SKM-1 treated with dmso at 0.1 percent for 144 hours (cell line): ENCODE data around the gene GRAMD2B.
"Not testable (repeated sequence)": the region's sequence is repeated elsewhere in the genome, so short reads cannot be mapped to it uniquely, and the experiment has no call there.

Source experiments
- DNase-seq: peaks from one replicate; lab custom pipeline; 2025; ENCODE audit not compliant: unreplicated experiment; lab: John Stamatoyannopoulos, UW

GRAMD2B gene, protein sequence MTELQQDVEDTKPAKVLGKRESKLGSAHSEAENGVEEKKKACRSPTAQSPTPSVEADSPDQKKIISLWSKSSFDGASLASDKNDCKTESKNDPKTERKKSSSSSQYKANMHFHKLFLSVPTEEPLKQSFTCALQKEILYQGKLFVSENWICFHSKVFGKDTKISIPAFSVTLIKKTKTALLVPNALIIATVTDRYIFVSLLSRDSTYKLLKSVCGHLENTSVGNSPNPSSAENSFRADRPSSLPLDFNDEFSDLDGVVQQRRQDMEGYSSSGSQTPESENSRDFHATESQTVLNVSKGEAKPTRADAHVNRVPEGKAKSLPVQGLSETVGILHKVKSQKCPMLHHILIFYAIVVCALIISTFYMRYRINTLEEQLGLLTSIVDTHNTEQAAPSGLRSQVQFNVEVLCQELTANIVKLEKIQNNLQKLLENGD

GRCh38 chr5:126422994-126423788, at the start of gene GRAMD2B:
GRAMD2B (plus strand) TSS chr5:126423409; CDS start chr5:126423607, 198 bp downstream.
- DNase-seq = peak; percentile 66

DNA sequence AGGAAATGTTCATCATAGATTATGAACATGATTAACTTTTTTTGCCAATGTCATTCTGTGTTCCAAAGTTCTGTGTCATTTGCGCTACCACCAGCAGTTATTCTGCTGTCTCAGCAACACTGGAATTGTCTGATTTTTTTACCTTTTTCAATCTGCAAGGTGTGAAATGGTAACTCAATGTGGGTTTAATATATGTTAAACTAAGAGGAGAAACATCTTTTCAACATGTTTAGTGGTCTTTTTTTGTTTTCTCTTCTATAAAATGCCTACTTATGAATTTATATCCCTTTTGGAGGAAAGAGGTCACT, 49.1 kb upstream of the GRAMD2B start:
- DNase-seq = no peak

DNA sequence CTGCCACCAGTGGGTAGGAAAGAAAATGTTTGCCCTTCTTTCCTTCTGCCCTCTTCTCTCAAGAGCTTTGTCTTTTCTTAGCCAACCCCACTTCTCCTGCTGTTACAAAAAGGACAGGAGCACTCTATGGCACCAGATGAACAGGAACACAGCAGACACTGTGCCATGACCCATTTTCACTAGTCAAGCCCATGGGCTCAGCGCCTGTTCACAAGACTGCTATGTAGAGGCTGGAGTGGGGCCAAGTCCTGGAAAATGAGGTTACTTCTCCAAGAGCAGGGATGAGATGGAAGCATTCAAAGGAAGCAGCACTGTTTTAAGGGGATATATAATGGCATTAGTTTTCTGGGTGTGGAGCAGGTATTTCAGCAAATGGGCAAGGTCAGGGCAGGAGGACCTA, 46.8 kb upstream of the GRAMD2B start:
- DNase-seq = no peak

GRCh38 chr5:126377424-126377823, 45.8 kb upstream of the GRAMD2B start:
- no peak for DNase-seq

DNA sequence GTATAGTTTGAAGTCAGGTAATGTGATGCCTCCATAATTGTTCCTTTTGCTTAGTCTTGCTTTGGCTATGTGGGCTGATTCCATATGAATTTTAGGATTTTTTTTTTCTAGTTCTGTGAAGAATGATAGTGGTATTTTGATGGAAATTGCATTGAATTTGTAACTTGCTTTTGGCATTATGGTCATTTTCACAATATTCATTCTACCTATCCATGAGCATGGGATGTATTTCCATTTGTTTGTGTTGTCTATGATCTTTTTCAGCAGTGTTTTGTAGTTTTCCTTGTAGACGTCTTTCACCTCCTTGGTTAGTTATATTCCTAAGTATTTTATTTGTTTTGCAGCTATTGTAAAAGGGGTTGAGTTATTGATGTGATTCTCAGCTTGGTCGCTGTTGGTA, 42.9 kb upstream of the GRAMD2B start:
- DNase-seq = not testable (repeated sequence)

DNA sequence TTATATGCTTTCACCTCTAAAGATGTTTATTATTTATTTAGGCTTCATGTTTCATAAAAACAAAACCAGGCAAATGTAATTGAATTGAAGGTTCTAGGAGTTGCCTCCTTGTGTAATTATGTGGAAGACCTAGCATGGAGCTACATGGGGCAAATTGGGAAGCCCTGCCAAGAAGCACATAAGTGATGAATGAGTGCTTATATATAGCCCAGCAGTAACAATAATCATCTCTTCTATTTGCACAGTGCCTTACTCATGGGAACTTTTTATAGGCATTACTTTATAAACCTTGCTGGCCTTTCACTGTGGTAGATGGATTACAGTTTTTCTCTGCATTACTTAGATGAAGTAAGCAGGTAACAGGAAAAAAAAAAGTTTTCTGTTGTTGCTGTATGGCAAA, 40.0 kb upstream of the GRAMD2B start:
- no peak for DNase-seq

DNA sequence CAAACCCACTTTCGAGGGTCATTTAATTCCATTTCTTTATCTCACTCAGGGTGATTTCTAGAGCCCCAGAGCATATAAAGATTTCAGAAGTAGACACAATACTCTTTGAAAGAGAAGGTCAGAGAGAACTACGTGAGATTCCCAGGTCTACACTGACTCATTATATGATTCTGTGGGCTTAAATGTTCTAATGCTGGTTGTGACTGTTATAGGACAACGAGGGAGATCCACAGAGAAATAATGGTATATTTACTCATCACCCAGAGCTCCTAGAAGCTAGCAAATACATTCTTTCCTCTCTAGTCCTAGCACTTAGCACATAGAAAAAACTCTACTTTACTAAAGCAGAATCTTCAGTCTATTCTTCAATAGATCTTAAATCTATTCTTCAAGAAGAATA, 39.4 kb upstream of the GRAMD2B start:
- DNase-seq = no peak

DNA sequence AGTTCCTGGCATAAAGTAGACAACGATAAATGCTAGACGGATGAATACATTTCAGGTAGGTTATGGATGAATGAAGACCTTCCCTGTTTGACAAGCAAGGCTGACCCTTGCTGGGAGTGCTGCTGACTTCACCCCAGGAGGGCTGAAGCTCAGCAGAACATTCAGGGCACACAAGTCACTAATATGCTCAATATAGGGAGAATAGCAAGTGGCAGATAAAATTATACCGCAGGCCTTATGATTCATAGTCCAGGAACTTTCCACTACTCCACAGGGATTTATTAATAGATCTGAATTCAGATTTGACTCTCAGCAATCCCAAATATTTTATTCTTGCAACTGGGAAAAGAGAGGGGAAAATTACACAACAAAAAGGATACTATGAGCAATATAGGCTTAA, 38.2 kb upstream of the GRAMD2B start:
- DNase-seq = no peak

DNA sequence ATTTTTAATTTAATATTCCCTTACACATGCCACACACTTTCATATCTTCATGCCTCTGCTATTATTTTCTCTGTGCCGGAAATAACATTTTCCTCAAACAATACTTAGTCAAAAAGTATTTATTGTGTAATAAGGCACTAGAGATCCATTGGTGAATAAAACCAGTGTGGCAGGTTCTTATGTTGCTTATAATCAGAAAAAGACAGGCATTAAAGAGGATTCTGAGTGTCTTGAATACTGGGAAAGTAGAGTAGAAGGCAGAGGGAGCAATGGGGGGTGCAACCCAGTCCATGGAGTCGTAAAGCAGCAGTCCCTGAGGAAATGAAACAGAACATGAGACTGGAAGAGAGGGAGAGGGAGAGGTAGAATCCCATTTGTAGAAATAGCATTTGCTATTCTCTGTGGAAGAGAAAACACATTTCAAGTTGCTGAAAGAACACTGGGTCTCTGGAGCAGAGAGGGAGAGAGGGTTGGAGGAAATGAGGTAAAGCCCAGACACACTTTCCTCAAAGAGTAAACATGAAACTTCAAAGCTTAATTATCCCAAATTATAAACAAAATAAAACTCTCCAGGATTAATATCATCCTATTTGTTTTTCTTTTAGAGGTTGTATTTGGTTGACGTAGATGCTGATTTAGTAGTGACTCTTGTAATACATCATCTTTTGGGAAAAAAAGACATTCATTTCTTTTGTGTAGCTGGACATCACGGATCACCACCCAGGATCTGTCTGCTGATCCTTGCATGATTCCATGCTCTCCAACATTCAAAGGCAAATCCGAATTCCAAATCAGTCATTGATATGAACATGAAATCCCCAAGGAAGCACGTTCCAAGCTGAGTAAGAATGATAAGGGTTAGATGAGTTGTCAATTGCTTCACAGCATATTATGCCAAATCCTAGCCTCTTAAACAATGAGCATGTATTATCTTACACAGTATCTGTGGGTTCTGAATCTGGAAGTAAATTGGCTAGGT, 37.4 kb upstream of the GRAMD2B start:
- DNase-seq = no peak

GRCh38 chr5:126389179-126389578, 34.0 kb upstream of the GRAMD2B start:
- DNase-seq = no peak

DNA sequence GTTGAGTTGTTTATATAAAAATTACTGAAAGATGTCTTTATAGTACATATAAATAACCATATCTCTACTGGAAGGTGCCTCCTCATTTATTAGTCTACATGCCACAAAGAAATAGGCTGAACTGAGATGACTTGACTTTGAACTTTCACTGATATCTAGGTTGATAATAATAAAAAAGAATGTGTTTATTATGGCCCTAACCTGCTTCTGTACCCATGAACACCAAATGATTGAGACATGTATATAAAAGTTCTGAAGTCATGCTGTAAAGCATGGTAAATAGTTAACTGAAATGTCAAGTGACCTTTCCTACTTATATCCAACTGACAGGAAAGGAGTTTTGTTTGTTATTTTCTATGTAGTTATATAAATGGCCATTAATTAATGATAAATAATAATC, 33.2 kb upstream of the GRAMD2B start:
- DNase-seq = no peak

GRCh38 chr5:126391386-126391785, 31.8 kb upstream of the GRAMD2B start:
- DNase-seq = no peak

GRCh38 chr5:126394211-126394788, 28.9 kb upstream of the GRAMD2B start:
- DNase-seq = no peak

- no peak for DNase-seq
These were observed 28.0 kb upstream of the GRAMD2B start for GRCh38 chr5:126395198-126395597.

DNA sequence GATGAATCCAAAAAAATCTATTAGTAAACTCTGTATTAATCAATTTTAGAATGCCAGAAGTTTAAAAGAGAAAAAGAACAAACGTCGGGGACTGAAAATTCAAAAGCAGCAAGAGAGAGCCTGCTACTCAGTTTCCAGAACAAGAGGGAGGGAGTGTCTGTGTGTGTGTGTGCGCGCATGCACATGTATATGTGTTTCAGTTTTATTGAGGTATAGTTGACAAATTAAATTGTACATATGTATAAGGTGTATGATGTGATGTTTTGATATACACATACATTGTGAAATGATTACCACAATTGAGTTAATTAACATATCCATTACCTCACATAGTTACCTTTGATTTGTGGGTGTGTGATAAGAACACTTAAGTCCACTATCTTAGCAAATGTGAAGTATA, 27.6 kb upstream of the GRAMD2B start:
- no peak for DNase-seq

- not testable (repeated sequence) for DNase-seq
These were observed 26.5 kb upstream of the GRAMD2B start for GRCh38 chr5:126396721-126397120.

GRCh38 chr5:126398791-126399190, 24.4 kb upstream of the GRAMD2B start:
- no peak for DNase-seq

DNA sequence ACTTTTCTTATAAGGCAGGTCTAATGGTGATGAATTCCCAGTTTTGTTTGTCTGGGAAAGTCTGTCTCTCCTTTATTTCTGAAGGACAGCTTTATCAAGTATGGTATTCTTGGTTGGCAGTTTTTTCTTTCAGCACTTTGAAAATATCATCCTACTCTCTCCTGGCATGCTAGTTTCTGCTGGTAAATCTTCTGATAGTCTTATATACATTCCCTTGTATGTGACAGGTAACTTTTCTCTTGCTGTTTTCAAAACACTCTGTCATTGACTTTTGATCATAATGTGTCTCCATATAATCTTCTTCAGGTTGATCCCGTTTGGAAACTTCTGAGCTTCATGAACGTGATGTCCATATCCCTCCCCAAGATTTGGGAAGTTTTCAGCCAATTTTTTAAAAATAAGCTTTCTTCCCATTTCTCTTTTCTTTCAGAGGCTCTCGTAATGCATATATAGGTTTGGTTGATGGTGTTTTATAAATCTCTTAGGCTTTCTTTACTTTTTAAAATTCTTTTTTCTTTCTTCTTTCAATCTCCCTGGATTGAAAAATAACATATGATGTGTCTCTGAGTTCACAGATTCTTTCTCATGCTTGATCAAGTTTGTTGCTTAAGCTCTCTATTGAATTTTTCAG, 22.5 kb upstream of the GRAMD2B start:
- DNase-seq = no peak

GRCh38 chr5:126402621-126403555, 20.3 kb upstream of the GRAMD2B start:
- DNase-seq = no peak
